Hepatocyte (in vitro differentiated cells): ENCODE measurements around the gene CPZ.

Experiments
- EZH2phosphoT487 ChIP-seq: fragments of 200-600 bp; sonication (generic); IDR thresholded peaks from one replicate; pipeline ENCODE4 v1.6.1; 2018; ENCODE audit warnings: antibody characterized with exemption, mild to moderate bottlenecking, low read depth, moderate library complexity; ENCODE audit not compliant: unreplicated experiment, severe bottlenecking
- TF ChIP-seq, protein P1 (sequence below): fragments of 200-600 bp; sonication (generic); IDR thresholded peaks from 2 replicates; pipeline ENCODE4 v1.5.1; 2016; ENCODE audit warnings: antibody characterized with exemption, mild to moderate bottlenecking; ENCODE audit not compliant: poor library complexity

DNA sequence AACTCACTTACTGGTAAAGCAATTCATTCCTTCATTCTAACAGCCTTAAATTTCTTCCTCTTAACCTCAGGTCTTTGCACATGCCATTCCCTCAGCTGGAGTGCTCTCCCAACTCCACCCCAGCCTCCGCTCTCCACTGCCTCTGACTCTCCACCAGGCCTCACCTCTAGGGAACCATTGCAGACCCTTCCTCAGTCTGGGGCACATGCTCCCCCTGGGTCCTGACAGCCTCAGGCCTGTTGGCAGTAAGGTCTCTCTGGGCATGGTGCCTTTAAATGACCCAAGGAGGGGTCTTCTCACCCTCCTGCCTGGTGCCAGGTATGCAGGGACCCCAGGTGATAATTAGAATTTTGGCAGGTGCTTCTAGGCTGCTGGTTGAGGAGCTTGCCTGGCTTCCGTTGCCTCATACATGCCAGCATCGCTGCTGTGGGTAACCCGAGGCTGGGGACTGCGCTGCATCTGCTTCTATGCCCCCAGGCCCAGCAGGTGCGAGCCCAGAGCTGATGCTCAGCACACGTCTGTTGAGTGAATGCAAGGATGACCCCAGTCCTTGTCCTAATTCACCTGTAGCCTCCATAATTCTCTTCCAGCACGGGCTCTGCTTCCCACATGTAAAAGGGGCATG lies 39.9 kb upstream of the CPZ start:
- TF ChIP-seq, protein P1, sequence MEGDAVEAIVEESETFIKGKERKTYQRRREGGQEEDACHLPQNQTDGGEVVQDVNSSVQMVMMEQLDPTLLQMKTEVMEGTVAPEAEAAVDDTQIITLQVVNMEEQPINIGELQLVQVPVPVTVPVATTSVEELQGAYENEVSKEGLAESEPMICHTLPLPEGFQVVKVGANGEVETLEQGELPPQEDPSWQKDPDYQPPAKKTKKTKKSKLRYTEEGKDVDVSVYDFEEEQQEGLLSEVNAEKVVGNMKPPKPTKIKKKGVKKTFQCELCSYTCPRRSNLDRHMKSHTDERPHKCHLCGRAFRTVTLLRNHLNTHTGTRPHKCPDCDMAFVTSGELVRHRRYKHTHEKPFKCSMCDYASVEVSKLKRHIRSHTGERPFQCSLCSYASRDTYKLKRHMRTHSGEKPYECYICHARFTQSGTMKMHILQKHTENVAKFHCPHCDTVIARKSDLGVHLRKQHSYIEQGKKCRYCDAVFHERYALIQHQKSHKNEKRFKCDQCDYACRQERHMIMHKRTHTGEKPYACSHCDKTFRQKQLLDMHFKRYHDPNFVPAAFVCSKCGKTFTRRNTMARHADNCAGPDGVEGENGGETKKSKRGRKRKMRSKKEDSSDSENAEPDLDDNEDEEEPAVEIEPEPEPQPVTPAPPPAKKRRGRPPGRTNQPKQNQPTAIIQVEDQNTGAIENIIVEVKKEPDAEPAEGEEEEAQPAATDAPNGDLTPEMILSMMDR = no peak
- TF ChIP-seq EZH2phosphoT487 = no peak
